ENCODE measurements around the gene DCN.

Gene DCN

DNA sequence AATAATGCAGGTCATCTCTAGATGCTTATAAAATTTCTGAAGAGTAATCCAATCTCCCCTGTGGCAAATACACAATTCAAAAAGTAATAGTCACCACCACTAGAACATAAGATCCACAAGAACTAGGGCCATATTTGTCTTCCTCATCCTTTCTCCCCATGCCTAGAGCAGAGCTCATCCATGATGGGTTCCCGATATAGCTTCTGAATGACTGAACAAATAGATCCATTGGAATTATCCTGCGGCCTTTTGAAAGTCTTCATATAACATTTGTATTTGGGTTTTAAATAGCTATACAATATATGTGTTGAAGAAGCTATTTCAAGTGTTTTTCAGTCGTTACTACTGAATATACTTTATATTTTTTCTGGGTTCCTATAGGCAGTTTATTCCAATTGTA is 5.7 kb downstream of the DCN start:
- ATAC-seq, result no peak
- no peak overlapping the region for H3K4me3 Mint-ChIP-seq

DNA sequence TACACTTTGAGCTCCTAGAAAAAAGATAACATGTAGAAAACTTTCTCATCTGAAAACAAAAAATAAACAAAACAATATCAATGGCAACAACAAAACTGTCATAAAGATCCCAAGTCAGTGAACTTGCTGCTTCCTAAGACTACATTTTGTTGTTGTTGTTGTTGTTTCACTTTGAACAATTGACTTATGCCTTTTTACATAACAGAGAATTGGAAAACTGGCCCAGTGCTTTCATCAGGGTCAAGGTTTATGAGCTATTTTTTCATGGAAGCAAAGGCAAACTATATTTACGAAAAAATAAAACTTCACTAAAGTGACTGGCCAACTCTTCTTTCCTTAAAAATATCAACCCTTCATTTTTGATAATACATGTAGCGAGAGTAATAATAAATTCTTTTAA is 6.3 kb downstream of the DCN start:
- ATAC-seq, result no peak
- Mint-ChIP-seq H3K4me3 (no peak overlapping the region), H3K4me1 (no peaks in the 10 kb centered on the region), H3K9me3 (no peaks in the 10 kb centered on the region), H3K36me3 (no peaks in the 10 kb centered on the region), H3K27ac (no peak overlapping the region), H3K27me3 (no peaks in the 10 kb centered on the region)

More for the DNA sequence above, 5.7 kb downstream of the DCN start:
- Mint-ChIP-seq H3K4me1 (no peaks in the 10 kb centered on the region), H3K27ac (no peak overlapping the region), H3K27me3 (no peaks in the 10 kb centered on the region), H3K9me3 (no peaks in the 10 kb centered on the region), H3K36me3 (no peaks in the 10 kb centered on the region)

DNA sequence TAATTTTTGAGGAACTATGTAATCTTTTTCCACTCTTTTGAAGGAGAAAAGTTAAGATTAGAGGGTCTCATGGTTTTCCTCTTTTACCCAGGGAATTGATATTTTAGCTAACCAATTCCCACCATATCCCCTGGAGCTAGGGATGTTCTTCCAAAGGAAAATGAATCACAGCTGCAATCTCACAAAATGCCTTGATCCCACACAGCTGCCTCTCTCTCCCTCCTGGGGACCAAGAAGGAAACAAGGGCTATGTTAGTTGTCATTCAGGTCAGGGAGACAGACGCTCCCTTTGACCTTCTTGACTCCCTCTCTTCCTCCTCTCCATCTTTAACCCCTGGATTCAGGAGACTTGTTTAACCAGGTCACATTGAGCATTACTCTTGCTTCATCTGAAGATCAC is 9.5 kb downstream of the DCN start:
- ATAC-seq, result no peak
- Mint-ChIP-seq H3K9me3 (no peaks in the 10 kb centered on the region), H3K36me3 (no peaks in the 10 kb centered on the region), H3K4me3 (no peak overlapping the region), H3K4me1 (no peaks in the 10 kb centered on the region), H3K27me3 (no peaks in the 10 kb centered on the region), H3K27ac (no peak overlapping the region)

DNA sequence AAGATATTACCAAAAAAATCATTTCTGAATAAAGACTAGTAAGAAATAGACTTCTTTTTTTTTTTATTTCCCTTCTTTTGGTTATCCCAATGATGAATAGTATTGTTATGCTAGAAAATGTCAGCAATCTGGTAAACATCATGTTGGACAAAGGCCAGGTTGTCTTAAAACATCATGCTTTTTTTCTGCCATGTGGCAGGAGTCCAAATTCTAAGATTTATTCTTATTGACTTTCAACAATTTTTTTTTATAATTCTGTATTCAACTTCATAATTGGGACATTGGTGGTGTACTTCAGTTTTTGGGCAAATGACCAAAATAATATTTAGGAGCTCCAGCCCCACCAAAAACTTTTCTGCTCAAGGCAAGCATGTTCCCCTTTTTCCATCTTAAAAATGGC is 10.5 kb downstream of the DCN start:
- no peaks in the 10 kb centered on the region for H3K27me3 Mint-ChIP-seq
- H3K4me1 Mint-ChIP-seq, result no peaks in the 10 kb centered on the region
- ATAC-seq, result no peak
- H3K9me3 Mint-ChIP-seq, result no peaks in the 10 kb centered on the region
- no peak overlapping the region for H3K4me3 Mint-ChIP-seq
- no peak overlapping the region for H3K27ac Mint-ChIP-seq
- no peaks in the 10 kb centered on the region for H3K36me3 Mint-ChIP-seq

DNA sequence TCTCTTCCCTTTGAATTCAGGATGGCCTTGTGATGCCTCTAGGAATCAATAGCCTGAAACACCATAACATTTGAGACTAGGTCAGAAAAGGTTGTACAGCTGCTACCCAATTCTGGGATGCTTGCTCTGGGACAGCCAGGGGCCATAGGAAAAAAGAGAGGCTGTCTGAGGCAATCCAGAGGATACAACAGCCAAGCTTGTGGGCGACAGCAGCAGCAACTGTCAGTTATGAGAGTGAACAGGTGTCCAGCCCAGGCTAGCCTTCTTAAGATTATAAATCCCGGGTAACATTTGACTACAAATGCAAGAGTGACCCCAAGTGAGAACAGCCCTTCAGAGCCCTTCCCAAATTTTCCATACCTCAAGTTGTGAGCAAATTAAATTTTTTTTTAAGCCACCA is 11.1 kb downstream of the DCN start:
- no peaks in the 10 kb centered on the region for H3K4me1 Mint-ChIP-seq
- no peaks in the 10 kb centered on the region for H3K9me3 Mint-ChIP-seq
- H3K4me3 Mint-ChIP-seq, result no peak overlapping the region
- H3K27me3 Mint-ChIP-seq, result no peaks in the 10 kb centered on the region
- no peak overlapping the region for H3K27ac Mint-ChIP-seq
- no peaks in the 10 kb centered on the region for H3K36me3 Mint-ChIP-seq
- ATAC-seq, result no peak

DNA sequence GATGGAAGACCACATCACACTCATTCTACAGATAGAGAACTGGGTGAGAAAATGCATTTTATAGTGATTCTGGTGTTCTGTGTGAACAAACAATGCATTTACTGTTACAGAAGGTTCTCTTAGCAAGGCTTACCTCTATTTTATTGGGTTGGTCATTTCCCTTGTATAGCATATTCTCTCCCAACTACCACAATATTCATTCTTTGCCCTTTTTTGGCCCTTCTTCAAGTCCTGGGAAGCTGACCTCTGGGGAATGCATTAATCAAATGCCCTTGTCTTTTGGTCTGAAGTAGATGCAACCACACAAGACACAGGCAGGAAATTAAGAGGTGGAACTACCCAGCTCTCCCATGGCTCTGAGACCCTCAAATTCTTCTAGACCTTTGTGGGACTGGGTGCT is 19.5 kb downstream of the DCN start:
- Mint-ChIP-seq H3K27ac (no peak overlapping the region), H3K4me1 (no peaks in the 10 kb centered on the region), H3K4me3 (no peak overlapping the region), H3K36me3 (no peaks in the 10 kb centered on the region), H3K9me3 (no peaks in the 10 kb centered on the region), H3K27me3 (no peaks in the 10 kb centered on the region)
- ATAC-seq, result no peak

DNA sequence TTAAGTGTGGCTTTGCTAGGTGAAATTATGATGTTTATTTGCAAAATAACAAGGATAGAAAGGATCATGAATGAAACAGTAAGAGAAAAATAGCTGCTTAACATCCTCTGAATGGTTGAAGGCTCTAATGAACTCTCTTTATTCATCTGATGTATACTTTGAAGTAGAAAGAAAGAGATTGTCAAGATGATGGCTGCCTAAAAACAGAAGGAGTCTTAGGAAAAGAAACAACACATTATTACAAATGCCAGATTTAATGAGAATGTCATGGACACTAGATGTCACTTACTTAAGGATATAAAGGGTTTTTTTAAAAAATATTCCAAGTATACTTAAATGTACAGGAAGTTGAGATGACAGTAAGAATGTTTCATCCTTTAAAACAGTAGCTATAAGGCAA is 21.6 kb downstream of the DCN start:
- Mint-ChIP-seq H3K4me1 (no peaks in the 10 kb centered on the region), H3K9me3 (no peaks in the 10 kb centered on the region), H3K36me3 (no peaks in the 10 kb centered on the region), H3K27me3 (no peaks in the 10 kb centered on the region), H3K27ac (no peak overlapping the region), H3K4me3 (no peak overlapping the region)
- no peak for ATAC-seq

DNA sequence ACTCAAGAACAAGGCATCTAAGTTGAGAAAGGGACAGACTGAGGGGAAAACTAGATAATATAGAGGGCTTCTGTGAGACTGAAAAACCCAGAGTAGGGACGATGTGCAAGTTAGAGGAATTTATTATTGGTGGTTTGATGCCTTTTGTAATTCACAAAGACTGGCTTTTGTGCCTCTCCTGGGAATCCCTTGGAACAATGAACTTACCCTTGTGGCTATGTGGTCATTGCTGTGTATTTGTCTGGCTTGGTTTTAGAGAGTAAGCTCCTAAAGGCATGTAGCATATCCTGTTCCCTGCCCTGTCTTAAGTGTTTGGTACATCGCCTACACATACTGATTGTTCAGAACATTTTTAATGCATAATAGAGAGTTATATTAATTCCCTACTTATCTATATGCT is 26.6 kb downstream of the DCN start:
- Mint-ChIP-seq H3K4me3 (no peak overlapping the region), H3K27me3 (no peaks in the 10 kb centered on the region), H3K9me3 (no peaks in the 10 kb centered on the region), H3K27ac (no peak overlapping the region), H3K4me1 (no peaks in the 10 kb centered on the region), H3K36me3 (no peaks in the 10 kb centered on the region)
- no peak for ATAC-seq

DNA sequence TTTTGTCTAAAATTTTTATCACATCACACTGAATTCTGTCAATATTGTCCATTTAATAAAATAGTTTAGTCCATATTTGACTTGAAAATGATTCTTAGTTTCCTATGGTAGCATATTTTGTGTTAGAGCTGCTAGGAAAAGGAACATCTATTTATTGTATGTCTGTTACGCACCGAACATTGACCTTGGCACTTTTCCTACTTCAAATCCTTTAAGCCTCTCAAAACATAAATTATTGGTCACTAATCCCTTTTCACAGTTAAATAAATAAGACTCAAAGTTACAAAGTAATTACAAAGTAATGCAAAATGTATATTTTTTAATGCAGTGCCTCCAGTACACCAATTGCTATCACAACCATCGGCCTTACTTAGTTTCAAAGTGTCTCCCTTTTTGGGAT is 28.5 kb downstream of the DCN start:
- Mint-ChIP-seq H3K4me1 (no peaks in the 10 kb centered on the region), H3K27me3 (no peaks in the 10 kb centered on the region), H3K36me3 (no peaks in the 10 kb centered on the region), H3K27ac (no peak overlapping the region), H3K9me3 (peaks cover 4% of the 10 kb centered on the region), H3K4me3 (no peak overlapping the region)
- ATAC-seq, result no peak

DNA sequence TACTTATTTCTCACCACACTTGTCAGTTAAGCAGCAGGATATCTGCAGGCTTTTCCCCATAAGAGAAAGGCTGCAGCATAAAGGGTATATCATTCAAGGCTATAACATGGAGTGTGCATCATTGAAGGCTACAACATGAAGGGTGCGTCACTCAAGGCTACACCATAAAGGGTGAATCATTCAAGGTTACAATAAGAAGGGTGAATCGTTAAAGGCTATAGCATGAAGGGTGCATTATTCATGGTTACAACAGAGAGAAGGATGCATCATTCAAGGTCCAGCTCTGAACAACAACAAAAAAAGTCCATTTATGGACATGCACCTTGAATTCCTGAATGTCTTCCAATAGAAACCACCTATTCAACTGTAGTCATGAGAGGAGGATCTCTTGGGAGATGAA is 38.6 kb downstream of the DCN start:
- ATAC-seq, result no peak
- no peaks in the 10 kb centered on the region for H3K36me3 Mint-ChIP-seq
- H3K9me3 Mint-ChIP-seq, result no peaks in the 10 kb centered on the region
- no peak overlapping the region for H3K27ac Mint-ChIP-seq
- peaks cover 12% of the 10 kb centered on the region for H3K27me3 Mint-ChIP-seq
- no peak overlapping the region for H3K4me3 Mint-ChIP-seq
- H3K4me1 Mint-ChIP-seq, result no peaks in the 10 kb centered on the region

DNA sequence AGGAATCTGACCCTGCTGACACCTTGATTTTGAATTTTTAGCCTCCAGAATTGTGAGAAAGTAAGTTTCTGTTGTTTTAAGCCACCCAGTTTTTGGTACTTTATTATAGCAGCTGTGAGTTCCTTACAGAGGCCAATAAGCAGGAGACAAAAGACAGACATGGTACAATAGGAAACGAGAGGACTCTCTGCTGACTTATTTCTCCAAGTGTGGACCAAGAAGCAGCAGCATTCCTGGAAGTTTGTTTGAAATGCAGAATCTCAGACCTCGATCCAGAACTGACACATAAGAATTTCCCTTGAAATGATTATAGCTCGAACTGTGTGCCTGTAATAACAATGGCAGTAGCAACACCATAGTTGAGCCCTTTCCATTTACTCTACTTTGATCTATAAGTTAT is 39.4 kb downstream of the DCN start:
- no peaks in the 10 kb centered on the region for H3K9me3 Mint-ChIP-seq
- H3K4me3 Mint-ChIP-seq, result no peak overlapping the region
- no peaks in the 10 kb centered on the region for H3K4me1 Mint-ChIP-seq
- ATAC-seq, result no peak
- no peak overlapping the region for H3K27ac Mint-ChIP-seq
- H3K27me3 Mint-ChIP-seq, result peaks cover 12% of the 10 kb centered on the region
- H3K36me3 Mint-ChIP-seq, result no peaks in the 10 kb centered on the region

DNA sequence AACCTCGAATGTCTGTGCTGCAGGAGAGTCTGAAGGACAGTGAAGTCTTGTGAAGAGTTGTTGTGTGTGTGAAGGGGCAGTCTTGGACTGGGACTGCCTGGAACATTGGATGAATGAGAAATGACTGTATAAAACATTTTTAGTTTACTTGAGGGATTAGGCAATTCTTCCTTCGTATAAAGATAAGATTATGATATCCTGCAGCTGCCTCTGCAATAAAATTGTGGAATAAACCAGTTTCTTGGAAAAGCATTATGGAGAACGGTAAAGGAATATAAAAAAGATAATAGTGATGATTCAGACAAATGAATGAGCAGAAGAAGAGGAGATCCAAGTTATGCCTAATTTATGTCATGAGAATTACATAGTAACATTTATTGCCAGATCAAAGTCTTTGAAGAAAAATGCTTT is 40.4 kb downstream of the DCN start:
- Mint-ChIP-seq H3K4me1 (no peaks in the 10 kb centered on the region), H3K9me3 (no peaks in the 10 kb centered on the region), H3K36me3 (no peaks in the 10 kb centered on the region), H3K27ac (no peak overlapping the region), H3K27me3 (peaks cover 18% of the 10 kb centered on the region), H3K4me3 (no peak overlapping the region)
- no peak for ATAC-seq

DNA sequence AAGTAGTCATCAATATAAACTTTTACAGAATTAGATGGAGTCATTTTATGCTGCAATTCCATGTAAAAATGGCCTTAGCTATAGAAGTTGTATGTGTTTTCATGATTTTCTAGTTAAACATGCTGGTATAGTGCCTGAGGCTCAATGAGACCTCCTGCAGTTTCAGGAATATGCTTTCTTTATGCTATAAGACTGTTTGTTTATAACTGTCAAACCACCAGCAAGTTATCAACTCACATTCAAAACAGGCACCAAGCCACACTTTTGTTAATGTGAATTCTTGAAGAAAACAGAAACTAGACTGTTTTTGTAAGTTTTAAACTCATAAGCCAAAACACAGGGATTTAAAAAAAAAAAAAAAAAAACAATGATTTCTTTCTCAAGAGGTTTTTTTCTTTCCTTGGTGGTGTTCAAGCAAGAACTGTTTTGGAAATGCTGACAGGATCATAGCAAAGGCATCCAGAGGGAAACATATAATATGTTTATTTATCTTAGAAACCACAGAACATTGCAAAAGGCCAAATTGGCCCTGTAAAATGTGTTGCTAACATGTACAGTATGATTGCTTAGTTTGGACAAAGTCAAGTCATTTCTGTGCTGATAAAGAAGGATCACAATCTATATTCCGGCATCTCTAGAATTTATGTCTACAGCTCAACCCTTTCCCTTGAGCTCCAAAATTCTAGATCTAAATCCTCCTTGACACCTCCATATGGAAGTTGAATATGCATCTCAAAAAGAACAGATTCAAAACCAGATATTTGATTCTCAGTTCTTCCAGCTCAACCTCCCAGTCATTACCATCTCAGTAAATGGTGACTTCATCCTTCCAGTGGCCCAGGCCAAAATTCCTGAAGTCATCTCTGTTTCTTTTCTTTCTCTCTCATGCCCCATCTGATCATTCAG is 42.3 kb downstream of the DCN start:
- ATAC-seq, result no peak
- Mint-ChIP-seq H3K27ac (no peak overlapping the region), H3K27me3 (peaks cover 19% of the 10 kb centered on the region), H3K4me1 (no peaks in the 10 kb centered on the region), H3K4me3 (no peak overlapping the region), H3K9me3 (peaks cover under 1% of the 10 kb centered on the region), H3K36me3 (no peaks in the 10 kb centered on the region)

DNA sequence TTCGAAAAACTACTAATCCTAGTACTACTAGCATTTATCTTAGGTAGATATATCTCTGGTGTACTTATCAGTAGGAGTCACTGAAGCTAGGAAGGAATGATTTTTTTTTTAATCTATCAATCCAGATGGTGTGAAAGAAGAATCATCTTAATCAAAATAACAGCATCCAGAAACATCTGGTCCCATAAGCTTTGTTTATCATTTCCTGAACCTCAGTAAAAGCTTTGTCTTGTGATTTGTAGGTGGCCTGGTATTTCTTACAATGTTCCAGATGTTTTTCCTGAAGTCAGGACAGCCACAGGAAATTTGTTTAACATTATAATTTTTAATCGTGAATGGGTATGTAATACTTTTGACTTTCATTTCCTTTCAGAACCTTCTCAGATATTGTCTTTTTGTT is 43.3 kb downstream of the DCN start:
- Mint-ChIP-seq H3K4me1 (no peaks in the 10 kb centered on the region), H3K27me3 (peaks cover 19% of the 10 kb centered on the region), H3K4me3 (no peak overlapping the region), H3K9me3 (peaks cover 4% of the 10 kb centered on the region), H3K36me3 (no peaks in the 10 kb centered on the region), H3K27ac (no peak overlapping the region)
- ATAC-seq, result no peak

DNA sequence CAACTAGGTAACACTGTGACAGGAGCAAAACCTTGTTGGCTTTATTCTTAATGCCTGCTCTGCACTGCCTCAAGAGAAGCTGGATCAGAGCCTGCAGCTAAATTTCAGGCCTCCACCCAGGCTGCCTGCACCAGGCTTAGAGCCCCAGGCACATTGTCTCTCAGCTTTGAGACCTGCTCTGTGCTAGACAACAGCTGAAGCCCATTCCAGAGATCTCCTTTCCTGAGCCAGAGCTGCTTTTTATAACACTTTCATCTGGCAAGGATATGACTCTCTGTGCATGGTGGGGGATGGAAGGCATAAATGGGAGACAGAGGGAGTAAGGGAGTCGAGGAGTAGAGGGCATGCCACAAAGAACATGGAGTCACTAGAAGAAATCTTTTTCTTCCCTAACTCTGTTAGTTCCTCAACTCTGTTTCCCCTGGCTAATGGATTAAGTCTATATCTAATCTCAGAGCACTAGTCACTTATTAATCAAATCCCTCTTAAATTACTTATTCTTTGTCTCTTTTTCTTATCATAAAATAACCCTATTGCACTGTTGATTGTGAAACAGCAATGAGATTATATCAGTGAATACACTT is 44.2 kb downstream of the DCN start:
- H3K27ac Mint-ChIP-seq, result no peak overlapping the region
- peaks cover 4% of the 10 kb centered on the region for H3K9me3 Mint-ChIP-seq
- peaks cover 19% of the 10 kb centered on the region for H3K27me3 Mint-ChIP-seq
- peak; percentile 53 for ATAC-seq
- no peaks in the 10 kb centered on the region for H3K4me1 Mint-ChIP-seq
- no peak overlapping the region for H3K4me3 Mint-ChIP-seq
- H3K36me3 Mint-ChIP-seq, result no peaks in the 10 kb centered on the region

DNA sequence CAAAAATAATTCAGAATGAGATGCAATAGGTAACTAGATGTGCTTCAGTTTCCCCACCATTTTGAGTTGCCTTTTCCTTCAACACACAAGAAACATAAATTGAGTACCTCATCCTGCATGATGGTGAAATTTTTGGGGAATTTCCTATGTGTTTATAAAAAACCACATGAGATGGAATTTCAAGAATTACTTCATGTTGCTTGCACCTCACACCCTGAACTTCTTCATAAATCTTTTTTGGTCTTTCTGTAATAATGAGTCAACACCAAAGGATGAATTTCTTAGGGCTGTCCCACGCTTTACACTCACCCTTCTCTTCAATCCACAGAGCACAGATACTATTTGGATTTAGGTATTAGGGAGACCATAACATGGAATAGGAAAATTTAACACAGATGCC is 48.7 kb downstream of the DCN start:
- Mint-ChIP-seq H3K27me3 (peaks cover 7% of the 10 kb centered on the region), H3K27ac (no peak overlapping the region), H3K36me3 (no peaks in the 10 kb centered on the region), H3K9me3 (peaks cover 7% of the 10 kb centered on the region), H3K4me1 (no peaks in the 10 kb centered on the region), H3K4me3 (no peak overlapping the region)
- no peak for ATAC-seq
